Activated CD4-positive, CD25-positive, alpha-beta regulatory T cell treated with anti-CD3 and anti-CD28 coated beads, Interleukin-2, amount 50 U/mL, for 24 hours (primary cell): Measurements from ENCODE around the gene ABHD2.
"Not testable (repeated sequence)": the region's sequence is repeated elsewhere in the genome, so short reads cannot be mapped to it uniquely, and the experiment has no call there.

Source experiments
- ATAC-seq, 2 donors: fragments of 150-1000 bp; cut with Tn5 transposase; one replicate each; pipeline ENCODE4 v1.10.0; 2021; ENCODE audit warnings: mild to moderate bottlenecking in 1 of 2, moderate library complexity in 1 of 2

The ABHD2 gene

GRCh38 chr15:89087830-89088604 is at the start of gene ABHD2:
ABHD2 (plus strand) TSS chr15:89088456; CDS start chr15:89116328, 27,872 bp downstream.
- ATAC-seq = peak; percentile 97 to 98

GRCh38 chr15:89039142-89039541 is 49.1 kb upstream of the ABHD2 start:
- no peak for ATAC-seq

- ATAC-seq = no peak
Observed at GRCh38 chr15:89041507-89041906, 46.7 kb upstream of the ABHD2 start.

GRCh38 chr15:89042387-89042786 is 45.9 kb upstream of the ABHD2 start:
- no peak for ATAC-seq

GRCh38 chr15:89043031-89044002 is 44.9 kb upstream of the ABHD2 start:
- ATAC-seq = no peak

- not testable (repeated sequence) for ATAC-seq
Observed at GRCh38 chr15:89049016-89049666, 39.1 kb upstream of the ABHD2 start.

GRCh38 chr15:89051875-89052274 is 36.4 kb upstream of the ABHD2 start:
- ATAC-seq = no peak

GRCh38 chr15:89052474-89052873 is 35.8 kb upstream of the ABHD2 start:
- no peak for ATAC-seq

- no peak for ATAC-seq
Observed at GRCh38 chr15:89054873-89055272, 33.4 kb upstream of the ABHD2 start.

- peak; percentile 77 to 90 for ATAC-seq
Observed at GRCh38 chr15:89057506-89058133, 30.6 kb upstream of the ABHD2 start.

- ATAC-seq = no peak
Observed at GRCh38 chr15:89058376-89058775, 29.9 kb upstream of the ABHD2 start.

GRCh38 chr15:89058876-89059405 is 29.3 kb upstream of the ABHD2 start:
- ATAC-seq = no peak

GRCh38 chr15:89066280-89066679 is 22.0 kb upstream of the ABHD2 start:
- no peak for ATAC-seq

- ATAC-seq = peak; percentile 51 to 57
Observed at GRCh38 chr15:89067751-89068150, 20.5 kb upstream of the ABHD2 start.

- ATAC-seq = peak; percentile 87 to 89
Observed at GRCh38 chr15:89068325-89068784, 19.9 kb upstream of the ABHD2 start.

GRCh38 chr15:89070197-89071124 is 17.8 kb upstream of the ABHD2 start:
- ATAC-seq = no peak

- no peak for ATAC-seq
Observed at GRCh38 chr15:89071471-89071870, 16.8 kb upstream of the ABHD2 start.

- no peak for ATAC-seq
Observed at GRCh38 chr15:89072277-89072869, 15.9 kb upstream of the ABHD2 start.

GRCh38 chr15:89074402-89075012 is 13.7 kb upstream of the ABHD2 start:
- no peak for ATAC-seq

- no peak for ATAC-seq
Observed at GRCh38 chr15:89075101-89075640, 13.1 kb upstream of the ABHD2 start.
